H1 (cell line): ENCODE results near the gene LY6G6C. TPM values are rescaled to one million over a fixed set of nuclear protein-coding genes. Genes with fewer than 3 reads are reported as not detected.

Source experiments
- BCL11A ChIP-seq, 2 experiments: IDR thresholded peaks; one replicate each; pipeline ENCODE4 v1.6.1; 2011; ENCODE audit warnings: low read depth in 2 of 2, low read length in 2 of 2, mild to moderate bottlenecking in 2 of 2
- CREB1 ChIP-seq: IDR thresholded peaks from 2 replicates; pipeline ENCODE4 v1.6.1; 2012; ENCODE audit warnings: inconsistent platforms
- NRF1 ChIP-seq: IDR thresholded peaks from 2 replicates; pipeline ENCODE4 v1.6.1; 2011; ENCODE audit warnings: mild to moderate bottlenecking, low read depth, low read length, improper control_type of control experiment
- PHF8 ChIP-seq: fragments of 200-600 bp; sonication (generic); conservative IDR thresholded peaks from 2 replicates; pipeline ENCODE4 v1.7.1; 2012; ENCODE audit warnings: low read depth, mild to moderate bottlenecking, inconsistent platforms, low read length, moderate library complexity
- POLR2AphosphoS5 ChIP-seq: IDR thresholded peaks from 2 replicates; pipeline ENCODE4 v1.6.1; 2011; ENCODE audit warnings: low read depth, low read length
- RAD21 ChIP-seq, 2 experiments: IDR thresholded peaks in 1 of 2; conservative IDR thresholded peaks in 1 of 2; 2 replicates each; pipeline ENCODE4 v1.6.1; 2011; ENCODE audit warnings: low read depth in 2 of 2, low read length in 2 of 2, improper control_type of control experiment in 1 of 2, inconsistent platforms in 1 of 2, mild to moderate bottlenecking in 1 of 2, moderate library complexity in 1 of 2
- TBP ChIP-seq: IDR thresholded peaks from 2 replicates; pipeline ENCODE4 v1.6.1; 2011; ENCODE audit warnings: low read depth, low read length, improper control_type of control experiment
- polyA plus RNA-seq, 7 experiments: library from polyadenylated mRNA; depleted of rRNA in 3 of 7; stranded (reverse) in 5 of 7; unstranded in 2 of 7; fragments of >200 nt in 5 of 7; fragments of 200-250 nt in 2 of 7; gene quantifications; 1 replicate in 5 of 7; 2 replicates in 1 of 7; 4 replicates in 1 of 7; pipeline versions ENCODE4 v1.2.1 to v1.2.3, GENCODE V29; 2011 to 2013; ENCODE audit warnings: missing spikeins in 2 of 7, mixed read lengths in 2 of 7
- total RNA-seq: library from RNA; stranded (reverse); fragmentation: NEBNext Ultra II Directional; extraction: Animal tissue kit (Norgen Biotek cat#: 25700); gene quantifications from 2 replicates; pipeline ENCODE4 v1.2.1, GENCODE V29; 2021
- TF ChIP-seq, protein P1 (sequence below): IDR thresholded peaks from 2 replicates; pipeline ENCODE4 v1.6.1; 2012; ENCODE audit warnings: inconsistent platforms

The LY6G6C gene
- total and polyA plus RNA-seq, 2 of the 8 experiments (the other 6 are each of a cell fraction or from before 2014, with no cell fraction given) = 0.23 TPM; not detected in 1

DNA sequence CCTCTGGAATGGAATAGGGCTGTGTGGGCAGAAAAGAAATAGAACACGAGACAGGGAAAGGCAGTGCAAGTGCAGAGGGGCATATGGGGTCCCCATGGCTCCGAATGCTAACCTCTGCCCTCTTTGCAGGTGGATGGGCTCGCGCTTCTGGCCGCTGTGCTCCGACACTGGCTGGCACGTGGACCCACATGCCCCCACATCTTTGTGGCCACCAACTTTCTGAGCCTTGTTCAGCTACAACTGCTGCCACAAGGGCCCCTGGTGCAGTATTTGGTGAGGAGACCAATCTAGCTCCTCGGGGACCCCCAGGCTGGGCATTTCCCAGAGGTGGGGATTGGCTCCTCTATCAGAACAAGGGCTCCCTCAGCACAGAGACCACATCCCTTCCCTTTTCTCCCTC is 39.8 kb upstream of the LY6G6C start (continued):
- TF ChIP-seq, protein P1, sequence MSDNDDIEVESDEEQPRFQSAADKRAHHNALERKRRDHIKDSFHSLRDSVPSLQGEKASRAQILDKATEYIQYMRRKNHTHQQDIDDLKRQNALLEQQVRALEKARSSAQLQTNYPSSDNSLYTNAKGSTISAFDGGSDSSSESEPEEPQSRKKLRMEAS = no peak
- TF ChIP-seq TBP = no peak
- TF ChIP-seq PHF8 = no peak
- no peak for TF ChIP-seq CREB1
- TF ChIP-seq RAD21 (IDR thresholded peaks at IDR 0.05 in 1 of 2, conservative IDR thresholded peaks at IDR 0.05 in 1 of 2; ENCODE audit: low read depth in 2 of 2, low read length in 2 of 2) = no peak
- no peak for TF ChIP-seq NRF1
- no peak for TF ChIP-seq BCL11A (IDR thresholded peaks at IDR 0.05; ENCODE audit: low read depth in 2 of 2, low read length in 2 of 2)
- TF ChIP-seq POLR2AphosphoS5 = no peak
